Gastrocnemius medialis (tissue), 4 donors: ENCODE results near the gene AHNAK2.

ENCODE experiments used
- CTCF ChIP-seq, 5 experiments: fragments of 450-650 bp in 3 of 5; fragments of 200-600 bp in 2 of 5; sonication (generic) in 2 of 5; IDR thresholded peaks in 4 of 5; conservative IDR thresholded peaks in 1 of 5; 1 replicate in 4 of 5; 2 replicates in 1 of 5; pipeline ENCODE4 v1.5.1; 2016 to 2019; ENCODE audit warnings: antibody characterized with exemption in 5 of 5, mild to moderate bottlenecking in 3 of 5, moderate library complexity in 3 of 5
- POLR2A ChIP-seq, 2 donors: fragments of 450-650 bp; IDR thresholded peaks; one replicate each; pipeline ENCODE4 v1.6.1; 2017; ENCODE audit warnings: antibody characterized with exemption in 2 of 2, mild to moderate bottlenecking in 2 of 2, moderate library complexity in 2 of 2

DNA sequence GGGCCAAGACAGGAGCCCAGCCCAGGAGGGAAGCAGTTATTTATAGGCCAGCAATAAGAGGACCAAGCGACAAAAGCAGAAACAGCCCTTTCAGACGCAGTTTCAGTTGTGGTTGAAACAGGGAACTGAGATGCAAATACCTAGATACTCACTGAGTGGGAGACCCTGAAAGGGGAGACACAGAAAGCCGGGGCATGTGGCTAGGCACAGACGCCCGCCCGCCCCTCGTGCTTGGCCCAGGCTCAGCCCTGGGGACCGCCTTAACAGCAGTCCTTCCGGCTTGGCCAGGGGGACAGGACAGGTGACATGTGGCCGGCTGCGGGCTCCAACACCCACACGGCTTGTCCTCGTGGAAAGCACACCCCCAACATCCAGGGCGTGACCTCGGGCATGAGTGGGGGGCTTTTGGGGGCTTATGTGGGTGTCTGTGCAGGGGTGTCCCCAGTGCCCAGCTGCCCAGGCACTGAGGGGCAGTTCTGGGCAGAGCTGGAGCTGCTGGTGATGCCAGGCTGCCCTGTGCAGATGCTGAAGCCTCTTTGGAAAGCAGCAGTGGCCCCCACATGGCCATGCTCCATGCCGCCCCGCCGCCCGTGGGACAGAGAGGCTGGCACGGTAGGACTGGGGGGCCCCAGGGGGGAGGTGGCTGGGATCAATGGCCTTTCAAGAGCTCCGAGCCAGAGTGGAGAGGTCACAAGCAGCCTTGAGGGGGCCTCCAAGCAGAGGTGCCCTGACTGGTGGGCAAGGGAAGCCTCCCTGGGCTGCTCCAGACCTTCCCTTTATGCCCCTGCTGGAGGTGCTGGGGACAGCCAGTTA lies 51.3 kb downstream of the AHNAK2 start:
- TF ChIP-seq POLR2A (IDR thresholded peaks at IDR 0.05) (no peak), CTCF (IDR thresholded peaks at IDR 0.05 in 4 of 5, conservative IDR thresholded peaks at IDR 0.05 in 1 of 5) (no peak)
